Hematopoietic multipotent progenitor cell treated with erythropoietin and hydrocortisone succinate and interleukin-3 and kit ligand, for 15 days (in vitro differentiated cells): ENCODE measurements around the gene ADCYAP1R1.

Source experiments
- DNase-seq: peaks from one replicate; pipeline ENCODE4 v3.0.0-alpha.2; 2015; ENCODE audit warnings: low spot score

Gene ADCYAP1R1

DNA sequence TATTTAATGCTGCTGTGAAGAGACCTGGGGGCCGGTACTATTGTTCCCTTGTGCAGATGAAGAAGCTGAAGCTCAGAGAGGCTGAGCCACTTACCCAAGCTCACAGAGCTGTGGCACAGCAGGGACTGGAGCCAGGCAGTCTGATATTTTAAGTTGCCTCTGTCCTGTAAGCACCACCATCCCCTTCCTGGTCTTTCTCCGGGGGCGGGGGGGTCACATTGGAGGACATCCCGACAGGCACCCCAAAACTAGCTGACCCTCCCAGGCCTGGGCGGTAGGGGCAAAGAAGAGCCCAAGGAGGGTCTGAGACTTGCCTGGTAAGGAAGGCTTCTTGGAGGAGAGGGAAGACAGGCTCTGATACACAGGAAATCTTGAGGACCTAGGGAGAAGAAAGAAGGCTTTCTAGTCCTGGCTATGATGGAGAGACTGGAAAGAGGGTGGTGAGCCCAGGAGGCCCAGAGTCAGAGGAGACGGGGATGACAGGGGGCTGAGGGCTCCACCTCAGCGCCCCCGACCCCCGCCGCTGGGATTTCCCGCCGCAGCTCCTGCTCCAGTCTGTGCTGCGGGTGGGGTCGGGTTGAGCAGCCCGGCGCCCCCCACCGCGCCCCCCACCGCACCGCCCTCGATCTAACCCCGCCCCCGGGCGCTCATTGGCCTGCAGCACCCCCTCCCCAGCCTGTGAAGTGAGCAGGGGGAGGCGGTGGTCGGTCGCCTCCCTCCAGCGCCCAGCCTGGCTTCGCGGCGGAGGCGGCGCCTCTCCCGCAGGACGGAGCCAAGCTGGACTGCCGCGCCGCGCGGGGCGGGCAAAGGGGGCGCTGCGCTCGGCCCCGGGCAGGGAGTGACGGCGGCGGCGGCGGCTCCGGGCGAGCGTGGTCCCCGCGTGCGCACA, at the start of gene ADCYAP1R1:
ADCYAP1R1 (plus strand) TSS at position 711 of the 889 bp plus-strand sequence. CDS start 10,957 bp downstream, outside the sequence.
- no peak for DNase-seq

DNA sequence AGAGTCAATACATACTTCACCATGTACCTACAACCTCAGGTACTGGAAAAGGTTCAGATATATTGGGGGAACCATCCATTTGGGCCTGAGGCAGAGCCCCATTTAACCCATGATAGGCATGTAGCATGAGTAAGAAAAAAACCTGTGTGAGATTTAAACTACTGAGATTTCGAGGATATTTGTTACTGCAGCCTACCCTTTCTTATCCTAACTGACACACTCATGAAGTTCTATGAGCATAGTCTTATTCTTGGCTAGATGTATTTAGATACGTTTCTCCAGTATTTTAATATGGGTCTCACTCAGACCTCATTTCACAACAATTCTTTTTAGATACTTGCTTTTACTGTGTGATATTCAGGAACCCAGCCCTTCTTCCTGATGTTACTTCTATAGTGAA, 49.0 kb upstream of the ADCYAP1R1 start:
- no peak for DNase-seq

DNA sequence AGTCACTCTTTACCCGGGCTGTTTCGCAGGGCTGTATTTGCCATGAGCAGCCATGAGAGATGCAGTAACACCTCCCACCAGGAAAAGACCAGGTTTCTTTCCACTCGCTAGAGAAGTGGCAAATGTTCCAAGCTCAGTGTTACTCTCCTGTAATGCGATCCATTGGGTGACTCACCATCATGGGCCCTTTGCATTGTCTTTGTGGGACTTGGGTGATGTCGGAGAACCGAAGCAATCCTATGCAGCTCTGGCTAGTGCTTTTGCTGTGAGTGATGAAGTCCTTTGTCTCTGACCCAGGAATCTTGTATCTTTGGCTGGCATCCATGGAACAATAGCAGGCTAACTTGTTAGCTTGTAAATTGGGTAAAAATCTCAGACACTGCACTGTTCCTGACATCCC, 48.4 kb upstream of the ADCYAP1R1 start:
- no peak for DNase-seq

DNA sequence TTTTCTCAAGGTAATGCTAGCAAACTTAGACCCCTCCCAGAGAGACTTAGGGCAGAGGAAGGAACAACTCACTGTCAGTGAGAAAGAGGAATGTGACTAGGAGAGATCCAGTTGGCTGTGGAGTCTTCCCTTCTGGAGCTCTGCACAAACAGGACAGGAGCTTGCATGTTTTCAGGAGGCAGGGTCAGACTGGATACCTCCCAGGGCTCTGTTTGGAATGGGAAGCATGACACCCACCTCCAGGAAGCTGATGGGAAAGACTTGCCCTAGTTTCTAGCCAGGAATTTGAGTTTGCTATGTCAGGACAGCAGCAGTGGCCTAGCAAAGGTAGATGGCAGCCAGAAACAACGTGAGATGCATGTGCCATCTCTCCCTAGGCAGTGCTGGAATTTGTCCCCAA, 47.7 kb upstream of the ADCYAP1R1 start:
- DNase-seq = no peak

DNA sequence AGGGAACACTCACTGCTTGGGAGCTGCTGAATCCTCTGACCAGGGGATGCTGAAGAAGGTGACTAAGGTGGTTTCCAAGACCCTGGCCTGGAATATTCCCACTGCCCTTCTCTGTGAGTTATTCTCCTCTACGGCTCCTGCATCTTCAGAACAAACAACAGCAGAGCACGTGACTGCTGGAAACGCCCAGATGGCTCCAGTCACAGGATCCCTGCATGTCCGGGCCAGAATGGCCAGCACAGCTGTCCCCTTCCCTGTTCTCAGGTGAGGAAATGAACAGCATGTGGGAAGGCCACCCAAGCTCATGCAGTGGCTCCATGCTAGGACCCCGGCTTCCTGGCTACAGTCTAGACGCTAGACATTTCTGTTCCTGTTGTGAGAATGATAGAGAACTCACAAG, 45.3 kb upstream of the ADCYAP1R1 start:
- no peak for DNase-seq

DNA sequence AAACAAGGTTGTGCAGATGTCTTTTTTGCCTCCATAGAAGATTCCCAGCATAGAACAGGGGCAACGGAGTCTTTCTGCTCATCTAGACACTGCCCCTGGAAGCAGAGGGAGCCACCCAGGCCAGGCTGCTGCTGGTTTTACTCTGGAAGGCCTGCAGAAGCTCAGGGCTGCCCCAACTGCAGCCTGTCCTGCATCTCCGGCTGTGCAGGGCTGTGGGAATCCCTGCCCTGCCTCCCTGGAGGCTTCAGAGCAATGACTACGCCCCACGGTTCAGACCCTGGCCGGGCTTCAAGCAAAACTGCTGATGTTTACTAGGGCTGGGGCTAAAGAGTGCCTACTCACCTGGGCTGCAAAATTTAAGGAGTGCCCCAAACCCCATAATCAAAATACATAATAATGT, 44.5 kb upstream of the ADCYAP1R1 start:
- DNase-seq = no peak

DNA sequence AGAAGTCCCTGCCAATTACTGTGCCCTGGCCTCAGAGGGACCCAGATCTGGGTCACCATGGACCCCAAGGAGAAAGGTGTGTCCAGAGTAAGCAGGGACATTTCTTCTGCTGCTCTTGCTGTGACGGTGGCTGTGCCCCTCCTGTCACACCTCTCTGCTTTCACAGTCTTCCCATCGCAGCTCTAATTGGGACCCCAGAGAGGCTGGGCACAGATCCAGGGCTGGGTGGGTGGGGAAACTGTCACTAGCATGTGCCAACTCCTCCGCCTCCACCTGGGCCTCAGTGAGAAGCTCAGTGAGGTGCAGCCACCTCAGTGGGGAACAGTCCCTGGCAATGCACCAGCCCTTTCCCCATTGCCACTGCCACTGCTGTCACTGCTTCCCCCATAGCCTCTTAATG, 37.3 kb upstream of the ADCYAP1R1 start:
- no peak for DNase-seq

DNA sequence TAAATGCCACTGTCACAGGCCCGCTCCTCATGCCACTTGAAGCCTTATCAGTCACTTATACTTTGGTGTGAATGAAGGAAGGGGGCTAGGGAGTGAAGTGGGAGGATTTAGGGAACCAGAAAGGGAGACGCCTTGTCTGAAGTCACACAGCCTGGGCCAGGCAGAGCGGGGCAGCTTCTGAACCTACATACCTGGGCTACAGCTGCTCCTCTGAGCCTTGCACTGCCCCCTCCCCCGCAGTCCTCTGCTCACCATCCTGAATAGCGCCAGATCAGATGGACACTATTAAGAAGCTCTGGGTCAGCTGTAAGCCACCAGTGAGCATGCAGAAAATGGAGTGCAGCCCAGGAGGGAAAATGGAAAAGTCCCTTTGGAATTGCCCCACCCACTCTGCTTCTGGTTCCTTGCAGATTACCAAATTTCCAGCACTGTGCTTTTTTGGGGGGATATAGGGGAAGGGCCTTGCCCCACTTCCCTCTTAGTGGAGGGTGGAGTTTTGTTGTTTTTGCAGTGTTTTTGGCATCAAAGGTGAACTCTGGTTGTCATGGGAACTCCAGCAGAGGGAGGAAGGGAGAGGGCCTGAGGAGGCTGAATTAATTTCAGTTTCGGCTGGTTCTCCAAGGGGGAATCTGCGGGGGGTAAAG, 35.0 kb upstream of the ADCYAP1R1 start:
- DNase-seq = no peak

DNA sequence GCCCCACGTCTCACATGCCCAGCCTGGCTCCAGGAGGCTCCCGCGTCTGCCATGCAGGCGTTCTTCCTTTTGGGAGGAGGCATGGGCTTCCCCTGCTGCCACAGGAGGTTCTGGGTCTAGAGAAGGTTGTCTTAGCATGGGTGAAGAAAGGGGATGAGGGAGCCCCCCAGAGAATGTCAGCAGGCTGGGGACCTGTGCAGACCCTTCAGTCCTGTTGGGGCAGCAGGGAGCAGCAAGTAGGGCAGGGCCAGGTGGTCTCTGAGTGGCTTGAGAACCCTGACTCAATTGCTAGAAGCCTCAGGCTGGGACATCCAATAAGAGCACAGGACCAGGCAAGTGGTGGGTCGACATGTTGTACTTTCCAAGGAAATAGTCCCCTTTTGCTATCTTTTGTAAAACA, 34.4 kb upstream of the ADCYAP1R1 start:
- DNase-seq = no peak

DNA sequence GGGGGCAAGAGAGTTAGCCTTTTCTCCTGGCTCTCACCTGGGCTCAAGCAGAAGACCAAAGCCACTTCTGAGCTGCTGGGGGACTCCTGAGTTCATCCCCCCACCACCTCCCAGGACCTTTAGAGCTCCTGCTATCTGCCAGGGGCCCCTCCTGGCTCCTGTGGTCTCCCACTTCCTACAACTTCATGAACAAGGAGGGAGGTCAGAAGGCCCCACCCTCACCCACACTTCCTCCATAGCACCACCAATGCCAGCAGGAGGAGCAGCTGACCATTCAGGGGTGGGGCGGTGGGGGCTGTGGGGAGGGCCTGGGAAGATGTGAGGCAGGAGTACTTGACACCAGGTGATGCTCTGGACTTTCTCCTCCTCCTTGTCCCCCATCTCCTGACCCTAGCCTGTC, 32.6 kb upstream of the ADCYAP1R1 start:
- DNase-seq = no peak

DNA sequence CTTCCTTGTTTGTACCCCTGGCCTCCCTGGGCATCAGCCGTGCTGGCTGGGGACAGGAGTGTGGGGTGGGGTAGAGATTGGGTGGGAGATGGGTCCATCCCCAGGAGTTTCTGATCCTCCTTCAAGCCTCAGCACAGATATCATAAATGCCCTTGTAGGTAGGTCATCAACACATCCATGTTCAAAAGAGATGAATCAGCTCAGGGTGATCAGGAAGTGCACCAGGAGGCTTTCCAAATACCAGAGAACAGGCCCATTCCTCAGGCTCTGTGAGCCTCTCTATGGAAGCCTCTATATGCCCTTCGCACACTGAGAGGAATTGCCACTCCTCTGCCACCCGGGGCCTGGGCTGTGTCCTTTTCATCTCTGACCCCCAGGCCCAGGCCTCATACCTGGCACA, 31.9 kb upstream of the ADCYAP1R1 start:
- DNase-seq = no peak

DNA sequence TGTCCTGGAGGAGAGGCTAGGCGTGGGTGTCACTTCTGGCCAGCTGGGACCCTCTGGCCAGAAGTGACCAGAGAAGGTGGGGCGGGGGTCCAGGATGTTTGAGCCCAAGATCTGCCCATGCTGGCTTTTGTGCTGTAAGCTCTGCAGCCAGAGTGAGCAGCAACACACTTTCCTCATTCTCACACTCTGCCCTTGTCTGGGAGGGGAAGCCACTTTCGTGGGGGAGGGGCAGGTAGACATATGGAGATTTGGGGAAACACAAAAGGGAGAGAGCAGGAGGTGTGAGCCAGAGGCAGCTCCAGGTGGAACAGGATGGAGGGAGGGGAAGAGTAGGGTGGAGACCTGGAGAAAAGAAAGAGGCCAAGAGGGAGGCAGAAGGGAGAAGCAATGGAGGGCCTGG, 31.5 kb upstream of the ADCYAP1R1 start:
- DNase-seq = no peak

DNA sequence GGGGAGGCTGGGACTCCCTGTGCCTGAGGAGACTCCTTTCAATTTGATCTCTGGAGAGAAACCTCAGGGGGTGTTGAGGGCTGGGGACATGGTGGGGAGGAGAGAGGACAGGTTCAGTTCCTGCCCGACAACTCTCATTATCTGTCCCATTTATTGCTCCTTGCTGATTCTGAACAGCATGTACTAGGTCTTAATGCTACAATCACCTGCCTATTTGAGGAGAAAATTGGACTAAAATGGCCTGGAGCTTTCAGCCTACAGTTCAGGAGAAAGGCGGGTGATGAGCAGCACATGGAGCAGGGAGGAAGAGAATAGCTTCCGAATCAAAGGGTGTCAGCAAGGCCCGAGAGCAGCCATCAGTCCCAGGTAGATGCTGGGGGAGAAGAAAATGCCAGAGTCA, 30.0 kb upstream of the ADCYAP1R1 start:
- no peak for DNase-seq

DNA sequence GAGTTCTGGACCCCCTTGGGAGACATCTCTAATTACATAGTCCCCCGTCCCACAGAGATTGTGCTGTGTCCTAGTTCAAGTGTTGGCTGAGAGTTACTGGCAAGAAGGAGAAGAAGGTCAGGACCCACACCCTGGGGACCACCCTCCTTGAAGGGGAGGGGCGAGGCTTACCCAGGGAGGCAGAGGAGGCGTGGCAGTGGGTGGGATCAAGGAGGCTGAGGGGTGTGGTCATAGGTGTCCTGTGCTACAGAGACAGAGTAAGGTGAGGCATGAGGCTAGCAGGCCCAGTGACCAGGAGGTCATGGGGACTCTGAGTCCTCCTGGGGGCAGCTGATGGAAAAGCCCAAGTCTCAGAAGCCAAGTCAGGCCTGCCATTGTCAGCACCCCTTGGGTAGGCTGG, 29.4 kb upstream of the ADCYAP1R1 start:
- DNase-seq = no peak

DNA sequence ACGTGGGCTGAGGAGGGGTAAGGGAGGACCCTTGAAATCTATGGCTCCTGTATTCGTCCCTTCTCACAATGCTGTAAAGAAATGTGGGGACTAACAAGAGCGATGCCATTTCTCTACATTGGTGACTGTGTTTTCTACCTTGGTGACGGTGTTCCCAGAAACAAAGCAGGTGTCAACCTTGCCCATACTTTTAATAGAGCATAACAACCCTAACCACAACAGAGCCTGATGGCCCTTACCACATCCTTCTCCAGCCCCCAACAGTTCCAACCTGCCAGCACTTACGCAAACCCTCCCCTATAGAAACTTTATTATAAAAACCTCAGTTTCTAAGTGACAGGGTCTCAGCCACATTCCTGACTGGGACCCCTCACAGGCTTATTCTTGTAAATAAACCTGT, 28.2 kb upstream of the ADCYAP1R1 start:
- no peak for DNase-seq

DNA sequence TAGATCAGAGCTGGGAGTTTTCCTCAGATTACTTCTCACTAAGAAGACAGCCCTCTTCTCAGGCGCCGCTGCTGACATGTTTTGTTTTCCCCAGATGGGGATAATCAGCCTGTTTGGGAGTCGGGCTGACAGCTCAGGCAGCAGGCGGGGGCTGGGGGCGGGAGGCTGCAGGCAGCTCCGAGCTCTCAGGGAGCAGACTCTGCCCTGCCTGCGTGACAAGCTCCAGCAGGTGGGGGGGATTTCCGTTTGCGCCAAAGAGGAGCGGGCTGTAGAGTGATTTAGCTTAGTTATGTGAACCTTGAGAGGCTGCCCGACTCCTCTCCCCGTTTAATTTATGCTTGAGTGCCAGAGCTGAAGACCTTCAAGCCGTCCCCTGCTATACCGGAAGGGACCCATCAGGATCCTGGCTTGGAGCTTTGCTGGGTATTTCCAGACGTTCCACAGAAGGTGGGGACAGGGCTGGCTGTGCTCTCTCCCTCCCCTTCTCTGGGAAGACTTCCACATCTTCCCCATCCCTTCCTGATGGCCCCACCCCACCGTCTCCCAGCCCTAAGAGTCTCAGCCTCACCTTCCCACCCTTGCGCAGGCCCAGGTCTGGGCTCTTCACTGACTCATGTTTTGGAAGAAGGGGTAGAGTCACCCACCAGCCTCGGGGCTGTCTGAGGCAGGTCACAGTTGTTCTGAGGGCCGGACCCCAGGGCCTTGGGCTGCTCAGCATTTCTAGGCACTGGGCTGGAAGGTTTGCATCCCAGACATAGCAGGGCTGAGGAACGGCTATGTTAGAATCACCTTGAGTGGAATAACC, 24.7 kb upstream of the ADCYAP1R1 start:
- no peak for DNase-seq

DNA sequence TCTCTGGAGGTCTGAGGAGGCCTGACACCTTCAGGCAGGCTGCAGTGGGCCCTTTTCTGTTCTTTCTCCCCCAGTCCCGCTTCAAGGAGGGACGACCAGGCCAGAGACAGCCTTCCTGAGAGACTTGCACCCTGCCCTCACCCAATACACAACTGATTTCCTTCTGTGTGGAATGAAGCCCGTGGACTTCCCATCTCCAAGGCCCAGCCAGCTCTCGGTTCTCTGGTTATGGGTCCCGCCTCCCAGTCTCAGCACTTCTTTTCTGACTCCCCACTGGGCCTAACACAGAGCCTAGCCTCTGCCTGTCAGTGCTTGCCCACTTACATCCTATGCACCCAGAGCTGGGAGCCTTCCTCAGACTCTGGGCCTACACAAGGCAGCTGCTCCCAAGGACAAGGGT, 24.1 kb upstream of the ADCYAP1R1 start:
- DNase-seq = no peak

DNA sequence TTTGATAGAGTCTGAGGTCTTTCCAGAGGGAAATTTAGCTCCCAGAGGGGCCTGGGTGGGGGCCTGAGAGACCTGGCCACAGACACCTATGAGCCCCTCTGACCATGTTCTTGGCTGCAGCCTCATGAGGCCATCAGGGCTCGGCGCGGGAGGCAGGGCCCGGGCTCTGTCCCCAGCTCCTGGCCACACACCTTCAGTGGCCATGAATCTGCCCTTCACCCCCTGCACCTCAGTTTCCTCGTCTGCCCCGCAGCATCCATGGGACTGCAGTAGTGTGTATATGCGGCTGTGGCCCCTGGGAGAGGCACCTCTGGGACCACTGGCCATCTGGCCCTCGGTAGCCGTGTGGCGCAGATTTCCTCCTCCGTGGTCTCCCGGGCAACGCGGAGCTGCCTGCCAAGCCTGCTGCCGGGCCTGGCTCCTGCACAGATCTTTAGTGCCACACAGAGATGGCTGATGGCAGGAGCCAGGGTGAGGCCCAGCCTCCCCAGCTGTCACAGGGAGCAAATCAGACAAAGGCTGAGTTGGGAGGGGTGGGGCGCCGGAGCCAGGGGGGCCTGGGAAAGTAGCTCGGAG, 23.6 kb upstream of the ADCYAP1R1 start:
- DNase-seq = no peak

DNA sequence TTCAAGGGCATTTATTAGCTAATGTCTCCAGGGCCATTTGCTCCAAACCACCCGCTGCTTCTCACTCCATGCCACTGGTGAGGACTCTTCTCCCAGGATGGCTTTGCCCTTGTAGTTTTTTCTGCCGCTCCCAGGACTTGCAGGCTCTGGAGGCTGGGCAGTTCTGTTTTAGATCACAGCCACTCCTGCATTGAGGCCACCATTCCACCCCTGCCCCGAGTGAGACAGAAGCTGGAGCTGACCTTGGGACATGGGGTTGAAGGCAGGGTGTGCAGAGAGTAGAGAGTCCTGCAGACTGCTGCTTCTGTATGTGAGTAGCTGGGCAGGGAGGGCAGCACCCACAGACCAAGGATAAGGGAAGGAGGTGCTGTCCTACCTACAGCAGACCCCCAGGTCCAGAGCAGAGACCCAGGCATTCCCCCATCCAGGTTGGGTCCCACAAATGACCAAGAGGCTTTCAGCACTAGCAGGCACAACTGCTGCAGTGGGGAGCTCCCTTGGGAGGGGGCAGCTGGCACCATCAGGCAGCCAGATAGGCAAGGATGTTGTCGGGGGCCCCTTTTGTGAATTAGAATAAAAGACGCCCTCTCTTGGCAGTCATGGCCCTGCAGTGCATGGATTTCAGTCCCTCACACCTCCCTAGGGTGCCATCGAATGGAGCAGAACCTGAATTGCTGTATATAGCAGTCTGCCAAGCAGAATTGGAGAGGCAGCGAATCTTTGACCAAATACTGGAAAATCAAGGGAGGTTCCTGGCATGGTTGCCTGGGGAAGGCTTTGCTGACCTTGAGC, 22.7 kb upstream of the ADCYAP1R1 start:
- no peak for DNase-seq

DNA sequence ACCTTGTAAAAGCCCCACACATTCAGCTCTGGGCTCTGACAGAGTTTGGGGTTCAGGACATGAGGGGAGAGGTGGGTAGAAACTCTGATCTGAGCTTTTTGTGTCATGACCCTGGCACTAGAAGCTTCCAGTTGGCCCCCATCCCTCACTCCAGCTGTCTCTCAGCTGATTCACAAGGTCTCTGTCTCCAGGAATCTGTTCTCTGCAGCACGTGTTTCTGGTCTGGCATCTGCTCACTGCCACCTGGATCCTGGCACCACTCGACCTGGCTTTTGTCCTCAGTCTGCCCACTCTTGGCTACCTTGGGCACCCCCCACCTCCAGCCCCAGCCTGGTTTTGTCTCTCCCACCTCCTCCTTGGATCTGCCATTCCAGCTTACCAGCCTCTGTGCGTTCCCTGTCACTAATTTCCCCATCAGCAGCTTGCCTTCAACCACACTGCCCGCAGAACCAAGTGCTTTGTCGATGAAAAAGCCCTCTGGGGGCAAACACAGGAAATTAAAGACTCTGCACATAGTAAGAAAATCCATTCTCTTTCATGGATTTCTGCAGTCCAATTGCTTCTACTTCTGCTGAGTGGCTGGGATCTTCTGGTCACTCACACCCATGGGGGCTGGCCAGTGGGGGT, 18.3 kb upstream of the ADCYAP1R1 start:
- no peak for DNase-seq

DNA sequence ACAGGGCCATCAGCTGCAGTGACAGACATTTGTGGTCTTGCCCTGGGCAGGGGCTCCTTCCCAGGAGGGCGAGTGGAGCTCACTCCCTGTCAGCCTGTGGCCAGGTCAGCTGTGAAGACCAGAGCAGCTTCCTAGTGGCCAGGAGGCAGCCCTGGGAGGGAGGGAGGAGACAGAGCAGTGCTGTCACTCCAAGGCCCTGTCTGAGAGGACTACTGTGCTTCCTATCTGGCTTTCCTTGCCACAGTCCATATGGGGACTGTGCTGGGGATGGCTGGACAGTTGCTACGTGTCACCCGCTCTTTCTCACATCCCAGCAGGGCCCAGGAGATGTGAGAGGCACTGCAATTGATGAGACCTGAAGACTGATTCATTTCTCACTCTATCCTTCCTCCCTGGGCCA, 15.2 kb upstream of the ADCYAP1R1 start:
- DNase-seq = no peak
